Stimulated activated CD4-positive, alpha-beta T cell treated with anti-CD3 and anti-CD28 coated beads, Interleukin-2, amount 100 ng/mL, for 4 hours (primary cell): ENCODE measurements around the gene TRIM21.
"Not testable (repeated sequence)": the region's sequence is repeated elsewhere in the genome, so short reads cannot be mapped to it uniquely, and the experiment has no call there.

Source experiments
- DNase-seq: peaks from one replicate; pipeline ENCODE4 v3.0.0-alpha.2; 2020; ENCODE audit warnings: low read depth

Gene TRIM21

DNA sequence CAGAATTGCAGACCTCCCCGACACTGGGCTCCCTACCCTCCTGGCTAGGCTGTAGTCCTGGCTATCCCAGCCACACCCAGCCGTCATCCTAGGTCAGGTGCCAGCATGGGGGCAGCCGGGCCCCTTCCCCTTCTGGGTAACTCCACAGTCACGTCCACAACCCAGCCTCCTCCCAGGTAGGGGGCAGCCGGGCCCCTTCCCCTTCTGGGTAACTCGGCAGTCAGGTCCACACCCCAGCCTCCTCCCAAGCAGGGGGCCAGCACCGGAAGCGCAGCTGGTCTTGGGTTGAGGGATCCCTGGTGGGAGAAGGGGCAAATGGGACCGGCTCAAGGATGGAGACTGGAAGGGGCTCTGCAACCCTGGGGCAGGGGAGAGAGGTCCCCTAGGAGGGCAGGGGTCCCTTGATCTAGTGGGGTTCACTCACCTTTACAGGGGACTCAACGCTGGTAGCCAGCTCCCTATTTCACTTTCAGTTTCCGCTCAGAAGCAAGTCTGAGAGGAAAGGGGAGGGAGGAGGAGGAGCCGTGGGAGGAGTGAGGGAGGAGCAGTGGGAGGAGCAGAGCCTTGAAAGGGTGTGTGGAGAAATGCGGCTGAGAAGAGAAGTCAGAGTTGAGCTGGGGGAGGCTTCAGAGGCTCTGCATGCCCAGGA lies at the start of gene TRIM21:
TRIM21 (minus strand) TSS at position 494 of the 649 bp plus-strand sequence. CDS start 3,293 bp downstream, outside the sequence.
- DNase-seq, result peak; percentile 89

- DNase-seq, result no peak
Observed at GRCh38 chr11:4441515-4441914, 48.0 kb upstream of the TRIM21 start.

DNA sequence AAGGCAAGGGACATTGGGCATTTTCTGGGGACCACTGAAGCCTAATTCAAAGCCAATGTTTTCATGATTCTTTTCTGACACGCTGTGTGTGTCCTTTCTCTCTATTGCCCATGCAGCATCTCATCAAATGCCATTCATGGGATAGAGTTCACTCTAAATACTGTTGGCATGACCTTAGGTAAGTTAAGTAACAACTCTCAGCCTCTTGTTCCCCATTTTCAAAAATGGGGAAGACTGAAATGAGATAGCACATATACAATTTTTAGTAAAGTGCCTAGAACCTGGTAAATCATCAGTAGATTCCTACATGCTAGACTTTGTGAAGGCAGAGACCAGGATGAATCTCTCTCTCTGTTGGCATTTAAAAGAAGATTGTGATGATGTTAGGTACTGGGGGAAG lies 42.9 kb upstream of the TRIM21 start:
- DNase-seq, result no peak

DNA sequence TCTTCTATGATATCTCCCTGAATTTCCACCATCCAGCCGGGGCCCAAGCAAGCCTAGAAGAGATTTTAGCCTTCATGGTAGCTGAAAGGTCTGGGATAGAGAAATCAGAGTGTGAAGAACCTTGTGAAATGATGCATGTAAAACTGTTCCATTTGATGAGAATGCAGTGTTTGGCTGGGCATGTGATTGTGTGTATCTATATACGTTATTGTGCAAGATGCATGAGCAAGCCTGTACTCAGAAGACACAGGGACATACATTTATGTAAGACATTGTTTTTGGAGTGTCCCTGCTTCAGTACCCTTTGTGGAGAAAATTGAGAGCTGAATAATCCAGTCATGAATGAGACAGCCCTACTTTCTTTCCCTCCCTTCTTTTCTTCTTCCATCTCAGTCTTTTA lies 40.4 kb upstream of the TRIM21 start:
- DNase-seq, result no peak

- DNase-seq, result no peak
Observed at GRCh38 chr11:4430051-4430450, 36.5 kb upstream of the TRIM21 start.

GRCh38 chr11:4418403-4418802 lies 24.9 kb upstream of the TRIM21 start:
- no peak for DNase-seq

DNA sequence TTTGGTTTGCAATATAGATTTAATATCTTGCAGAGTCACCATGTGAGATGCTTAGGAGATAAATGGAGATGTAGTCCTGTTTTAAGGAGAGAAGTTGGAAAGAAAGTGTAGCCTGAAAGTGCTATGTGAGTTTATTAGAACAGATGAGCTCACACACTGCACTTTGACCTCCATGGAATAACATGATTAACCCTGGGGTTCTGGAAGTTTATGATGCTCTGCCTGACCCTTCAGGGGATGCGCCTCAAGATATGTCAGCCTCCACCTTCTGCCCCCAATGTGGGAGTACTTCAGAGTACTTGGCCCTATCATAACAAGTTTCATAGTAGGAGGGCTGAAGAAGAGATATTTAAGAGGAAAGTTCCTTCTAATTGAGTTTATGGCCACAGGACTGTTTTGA lies 23.3 kb upstream of the TRIM21 start:
- DNase-seq, result no peak

GRCh38 chr11:4416306-4416705 lies 22.8 kb upstream of the TRIM21 start:
- DNase-seq, result no peak

DNA sequence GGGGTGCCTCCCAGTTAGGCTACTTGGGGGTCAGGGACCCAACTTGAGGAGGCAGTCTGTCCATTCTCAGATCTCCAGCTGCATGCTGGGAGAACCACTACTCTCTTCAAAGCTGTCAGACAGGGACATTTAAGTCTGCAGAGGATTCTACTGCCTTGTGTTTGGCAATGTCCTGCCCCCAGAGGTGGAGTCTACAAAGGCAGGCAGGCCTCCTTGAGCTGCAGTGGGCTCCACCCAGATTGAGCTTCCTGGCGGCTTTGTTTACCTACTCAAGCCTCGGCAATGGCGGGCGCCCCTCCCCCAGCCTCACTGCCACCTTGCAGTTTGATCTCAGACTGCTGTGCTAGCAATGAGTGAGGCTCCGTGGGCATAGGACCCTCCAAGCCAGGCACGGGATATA lies 12.7 kb upstream of the TRIM21 start:
- DNase-seq, result not testable (repeated sequence)

DNA sequence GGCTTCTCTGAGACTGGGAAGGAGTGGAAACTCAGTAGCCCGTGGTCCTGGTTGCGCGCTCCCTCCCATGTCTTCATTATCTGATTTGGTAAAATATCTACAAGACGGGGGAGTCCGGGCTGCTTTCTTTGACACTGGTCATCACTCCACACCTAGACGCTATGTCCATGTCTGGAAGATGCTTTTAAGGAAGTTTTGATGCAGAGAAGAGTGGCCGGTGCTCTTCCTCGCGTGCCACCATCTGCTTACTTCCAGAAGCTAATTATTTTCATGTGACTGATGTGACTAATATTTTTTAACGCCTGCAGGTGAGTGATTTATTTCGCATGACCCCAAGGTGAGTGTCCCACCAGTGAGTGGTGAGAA lies 339 bp upstream of the TRIM21 start:
- DNase-seq, result no peak

GRCh38 chr11:4388221-4388620 lies 5.3 kb downstream of the TRIM21 start:
- no peak for DNase-seq

- no peak for DNase-seq
Observed at GRCh38 chr11:4385978-4386740, 7.3 kb downstream of the TRIM21 start.

GRCh38 chr11:4381901-4382300 lies 11.6 kb downstream of the TRIM21 start:
- no peak for DNase-seq

GRCh38 chr11:4375431-4376140 lies 17.9 kb downstream of the TRIM21 start:
- no peak for DNase-seq

GRCh38 chr11:4370166-4370565 lies 23.3 kb downstream of the TRIM21 start:
- no peak for DNase-seq

DNA sequence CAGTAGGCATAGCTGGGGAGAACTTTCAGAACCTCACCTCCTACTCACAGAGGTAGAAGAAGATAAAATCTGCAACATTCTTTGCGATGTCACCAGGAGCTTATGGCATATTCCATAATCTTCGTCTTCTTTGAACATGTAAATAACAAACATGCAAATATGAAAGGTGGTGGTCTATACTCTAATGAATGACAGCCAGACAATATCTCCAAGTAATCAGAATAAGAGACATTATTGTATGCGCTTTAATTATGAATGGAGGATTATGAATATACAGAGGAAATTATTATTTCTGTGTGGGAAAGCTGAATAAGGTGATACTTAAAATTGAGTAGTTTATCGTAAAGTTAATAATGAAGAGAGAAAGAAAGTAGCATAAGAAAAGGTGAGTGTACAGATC lies 25.2 kb downstream of the TRIM21 start, which contains the start of gene OR52B4:
OR52B4 (minus strand) TSS at position 101 of the 400 bp plus-strand sequence; CDS start at position 10, 91 bp downstream.
- no peak for DNase-seq

GRCh38 chr11:4348142-4348541 lies 45.4 kb downstream of the TRIM21 start:
- not testable (repeated sequence) for DNase-seq

GRCh38 chr11:4345366-4345765 lies 48.1 kb downstream of the TRIM21 start:
- not testable (repeated sequence) for DNase-seq
